Measurements from ENCODE around the gene PIP5K1A.

Gene PIP5K1A

GRCh38 chr1:151210830-151211229, 12.5 kb downstream of the PIP5K1A start:
- no peak for TF ChIP-seq CTCF (conservative IDR thresholded peaks at IDR 0.05; ENCODE audit: low read depth, low read length)
- peak; percentile 29 for DNase-seq (ENCODE audit: low read depth)
- H3K4me3 ChIP-seq (ENCODE audit: low read depth, low read length), result no peak overlapping the region

- H3K4me3 ChIP-seq (ENCODE audit: low read depth, low read length), result no peak overlapping the region
- no peak for TF ChIP-seq CTCF (conservative IDR thresholded peaks at IDR 0.05; ENCODE audit: low read depth, low read length)
- DNase-seq (ENCODE audit: low read depth), result no peak
These were observed 13.8 kb downstream of the PIP5K1A start for GRCh38 chr1:151211972-151212705.

- peak; percentile 52 for DNase-seq (ENCODE audit: low read depth)
- no peak for TF ChIP-seq CTCF (conservative IDR thresholded peaks at IDR 0.05; ENCODE audit: low read depth, low read length)
- H3K4me3 ChIP-seq (ENCODE audit: low read depth, low read length), result no peak overlapping the region
These were observed 15.2 kb downstream of the PIP5K1A start for GRCh38 chr1:151213560-151213959.

- TF ChIP-seq CTCF (conservative IDR thresholded peaks at IDR 0.05; ENCODE audit: low read depth, low read length), result no peak
- no peak for DNase-seq (ENCODE audit: low read depth)
- no peak overlapping the region for H3K4me3 ChIP-seq (ENCODE audit: low read depth, low read length)
These were observed 23.3 kb downstream of the PIP5K1A start for GRCh38 chr1:151221616-151222015.

GRCh38 chr1:151222130-151222529, 23.8 kb downstream of the PIP5K1A start:
- TF ChIP-seq CTCF (conservative IDR thresholded peaks at IDR 0.05; ENCODE audit: low read depth, low read length), result no peak
- DNase-seq (ENCODE audit: low read depth), result peak; percentile 9
- H3K4me3 ChIP-seq (ENCODE audit: low read depth, low read length), result no peak overlapping the region

GRCh38 chr1:151235235-151235634, 36.9 kb downstream of the PIP5K1A start:
- no peak for DNase-seq (ENCODE audit: low read depth)
- no peak overlapping the region for H3K4me3 ChIP-seq (ENCODE audit: low read depth, low read length)
- no peak for TF ChIP-seq CTCF (conservative IDR thresholded peaks at IDR 0.05; ENCODE audit: low read depth, low read length)
